Measurements from ENCODE around the gene PDE10A. TPM values are rescaled to one million over a fixed set of nuclear protein-coding genes. Genes with fewer than 3 reads are reported as not detected.

PDE10A gene
- total and polyA plus RNA-seq, 4 donors, result 1.0 to 6.2 (median 3.0) TPM

DNA sequence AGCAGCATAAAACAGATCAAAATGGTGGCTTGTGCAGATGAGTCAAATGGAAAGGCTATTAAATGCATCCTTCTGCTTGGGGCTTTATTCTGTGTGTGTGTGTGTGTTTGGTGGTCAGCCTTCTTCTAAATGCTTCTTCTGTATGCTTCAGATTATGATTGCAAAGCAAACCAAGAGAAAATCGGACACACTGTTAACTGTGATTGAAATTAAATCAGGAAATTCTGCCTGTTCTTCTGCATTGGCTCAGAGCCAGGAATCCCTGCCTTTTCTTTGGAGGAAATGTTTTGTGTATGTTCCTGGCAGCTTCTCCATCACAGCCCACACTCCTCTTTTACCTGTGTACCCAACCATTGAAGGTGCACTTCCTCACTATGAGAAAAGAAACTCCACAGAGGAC is 22.3 kb upstream of the PDE10A start:
- ATAC-seq (ENCODE audit: insufficient read depth, low FRiP score), result no peak
- TF ChIP-seq, protein P1, sequence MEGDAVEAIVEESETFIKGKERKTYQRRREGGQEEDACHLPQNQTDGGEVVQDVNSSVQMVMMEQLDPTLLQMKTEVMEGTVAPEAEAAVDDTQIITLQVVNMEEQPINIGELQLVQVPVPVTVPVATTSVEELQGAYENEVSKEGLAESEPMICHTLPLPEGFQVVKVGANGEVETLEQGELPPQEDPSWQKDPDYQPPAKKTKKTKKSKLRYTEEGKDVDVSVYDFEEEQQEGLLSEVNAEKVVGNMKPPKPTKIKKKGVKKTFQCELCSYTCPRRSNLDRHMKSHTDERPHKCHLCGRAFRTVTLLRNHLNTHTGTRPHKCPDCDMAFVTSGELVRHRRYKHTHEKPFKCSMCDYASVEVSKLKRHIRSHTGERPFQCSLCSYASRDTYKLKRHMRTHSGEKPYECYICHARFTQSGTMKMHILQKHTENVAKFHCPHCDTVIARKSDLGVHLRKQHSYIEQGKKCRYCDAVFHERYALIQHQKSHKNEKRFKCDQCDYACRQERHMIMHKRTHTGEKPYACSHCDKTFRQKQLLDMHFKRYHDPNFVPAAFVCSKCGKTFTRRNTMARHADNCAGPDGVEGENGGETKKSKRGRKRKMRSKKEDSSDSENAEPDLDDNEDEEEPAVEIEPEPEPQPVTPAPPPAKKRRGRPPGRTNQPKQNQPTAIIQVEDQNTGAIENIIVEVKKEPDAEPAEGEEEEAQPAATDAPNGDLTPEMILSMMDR (IDR thresholded peaks at IDR 0.05; ENCODE audit: control extremely low read depth, extremely low read depth), result no peak

DNA sequence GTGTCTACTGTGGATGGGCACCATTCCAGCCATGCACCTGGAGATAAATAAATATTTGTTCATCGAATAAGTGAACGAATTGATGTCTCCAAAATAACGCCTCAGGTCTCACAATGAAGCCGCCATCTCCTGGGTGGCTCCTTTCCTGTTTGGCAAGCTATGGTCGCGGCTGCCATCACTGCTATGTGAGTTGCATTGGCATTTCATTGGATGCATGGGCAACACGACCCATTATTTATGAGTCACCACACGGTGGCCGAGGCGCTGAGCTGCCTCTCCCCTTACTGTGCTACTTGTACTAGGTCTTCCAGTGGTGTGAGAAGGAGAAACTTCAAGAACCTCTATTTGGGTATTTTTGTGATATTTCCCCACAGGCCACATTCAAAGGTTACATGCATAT is 21.3 kb upstream of the PDE10A start:
- Histone ChIP-seq H3K36me3 (ENCODE audit: control insufficient read depth in 4 of 4, insufficient read depth in 4 of 4, low read length in 4 of 4) (no peaks in the 10 kb centered on the region), H3K27ac (ENCODE audit: low read depth in 1 of 2, low read length in 1 of 2) (no peak overlapping the region), H3K4me1 (ENCODE audit: control insufficient read depth in 5 of 5, insufficient read depth in 5 of 5, low read length in 5 of 5) (no peaks in the 10 kb centered on the region), H3K9me3 (ENCODE audit: control insufficient read depth in 4 of 4, insufficient read depth in 3 of 4, low read length in 3 of 4) (peaks cover 0 to under 1% (median 0%) of the 10 kb centered on the region in 4 donors), H3K27me3 (ENCODE audit: control insufficient read depth in 3 of 3, insufficient read depth in 3 of 3, low read length in 2 of 3) (no peaks in the 10 kb centered on the region), H3K4me3 (no peak overlapping the region), H3K9ac (ENCODE audit: insufficient read depth in 1 of 2, low read length in 2 of 2) (no peak overlapping the region)
- no peak for ATAC-seq (ENCODE audit: insufficient read depth, low FRiP score)
- TF ChIP-seq, protein P1 (IDR thresholded peaks at IDR 0.05; ENCODE audit: control extremely low read depth, extremely low read depth), result no peak
- 89 to 90% methylated on average over 10 of the region's 10 CpGs for WGBS, 2 donors
- no peak for DNase-seq

More for the DNA sequence above, 22.3 kb upstream of the PDE10A start:
- no peaks in the 10 kb centered on the region for H3K4me1 ChIP-seq (ENCODE audit: control insufficient read depth in 5 of 5, insufficient read depth in 5 of 5, low read length in 5 of 5)
- no peaks in the 10 kb centered on the region for H3K27me3 ChIP-seq (ENCODE audit: control insufficient read depth in 3 of 3, insufficient read depth in 3 of 3, low read length in 2 of 3)
- H3K9ac ChIP-seq (ENCODE audit: insufficient read depth in 1 of 2, low read length in 2 of 2), result no peak overlapping the region
- no peak overlapping the region for H3K27ac ChIP-seq (ENCODE audit: low read depth in 1 of 2, low read length in 1 of 2)
- H3K9me3 ChIP-seq (ENCODE audit: control insufficient read depth in 4 of 4, insufficient read depth in 3 of 4, low read length in 3 of 4), result peaks cover 0 to 3% (median 0%) of the 10 kb centered on the region in 4 donors
- H3K4me3 ChIP-seq, result no peak overlapping the region
- WGBS, 2 donors, result 38 to 69% methylated on average over 1 of the region's 1 CpG
- no peaks in the 10 kb centered on the region for H3K36me3 ChIP-seq (ENCODE audit: control insufficient read depth in 4 of 4, insufficient read depth in 4 of 4, low read length in 4 of 4)
- DNase-seq, result no peak

DNA sequence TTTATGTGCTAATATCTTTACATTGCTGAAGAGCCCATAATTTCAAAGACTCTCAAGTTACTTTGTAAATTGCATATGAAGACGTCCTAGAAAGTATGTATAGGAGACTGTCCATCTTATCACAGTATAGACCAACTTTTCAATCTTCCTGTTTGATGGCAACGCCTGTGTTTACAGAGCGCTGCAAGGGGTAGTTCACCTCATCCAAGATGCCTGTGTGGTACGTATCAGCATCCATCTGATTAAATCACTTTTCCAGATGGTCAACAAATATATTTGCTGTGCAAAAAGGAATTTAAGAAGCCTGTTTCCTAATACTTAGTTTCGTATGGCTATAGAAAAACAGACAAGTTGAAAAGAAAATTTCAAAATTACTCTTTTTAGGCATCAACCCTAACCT is 17.9 kb upstream of the PDE10A start:
- no peak overlapping the region for H3K4me3 ChIP-seq
- no peaks in the 10 kb centered on the region for H3K9me3 ChIP-seq (ENCODE audit: control insufficient read depth in 4 of 4, insufficient read depth in 3 of 4, low read length in 3 of 4)
- H3K9ac ChIP-seq (ENCODE audit: insufficient read depth in 1 of 2, low read length in 2 of 2), result no peak overlapping the region
- no peak for ATAC-seq (ENCODE audit: insufficient read depth, low FRiP score)
- TF ChIP-seq, protein P1 (IDR thresholded peaks at IDR 0.05; ENCODE audit: control extremely low read depth, extremely low read depth), result no peak
- H3K27ac ChIP-seq (ENCODE audit: low read depth in 1 of 2, low read length in 1 of 2), result no peak overlapping the region
- peaks cover 0 to 9% (median 0%) of the 10 kb centered on the region in 3 donors for H3K27me3 ChIP-seq (ENCODE audit: control insufficient read depth in 3 of 3, insufficient read depth in 3 of 3, low read length in 2 of 3)
- no peak for DNase-seq
- WGBS, 2 donors, result 74 to 78% methylated on average over 5 of the region's 5 CpGs
- no peaks in the 10 kb centered on the region for H3K36me3 ChIP-seq (ENCODE audit: control insufficient read depth in 4 of 4, insufficient read depth in 4 of 4, low read length in 4 of 4)
- peaks cover 0 to 3% (median 0%) of the 10 kb centered on the region in 5 donors for H3K4me1 ChIP-seq (ENCODE audit: control insufficient read depth in 5 of 5, insufficient read depth in 5 of 5, low read length in 5 of 5)

- DNase-seq (no peak), ATAC-seq (ENCODE audit: insufficient read depth, low FRiP score) (no peak)
- H3K27ac ChIP-seq (ENCODE audit: low read depth in 1 of 2, low read length in 1 of 2), result no peak overlapping the region
- no peak overlapping the region for H3K4me3 ChIP-seq
- TF ChIP-seq, protein P1 (IDR thresholded peaks at IDR 0.05; ENCODE audit: control extremely low read depth, extremely low read depth), result no peak
- no peaks in the 10 kb centered on the region for H3K36me3 ChIP-seq (ENCODE audit: control insufficient read depth in 4 of 4, insufficient read depth in 4 of 4, low read length in 4 of 4)
- H3K9me3 ChIP-seq (ENCODE audit: control insufficient read depth in 4 of 4, insufficient read depth in 3 of 4, low read length in 3 of 4), result no peaks in the 10 kb centered on the region
- WGBS, 2 donors, result 66 to 80% methylated on average over 10 of the region's 10 CpGs
- peaks cover 0 to 9% (median 0%) of the 10 kb centered on the region in 3 donors for H3K27me3 ChIP-seq (ENCODE audit: control insufficient read depth in 3 of 3, insufficient read depth in 3 of 3, low read length in 2 of 3)
- H3K4me1 ChIP-seq (ENCODE audit: control insufficient read depth in 5 of 5, insufficient read depth in 5 of 5, low read length in 5 of 5), result peaks cover 0 to 3% (median 0%) of the 10 kb centered on the region in 5 donors
- H3K9ac ChIP-seq (ENCODE audit: insufficient read depth in 1 of 2, low read length in 2 of 2), result no peak overlapping the region
These were observed 16.3 kb upstream of the PDE10A start for GRCh38 chr6:165679326-165679725.
